HG03571 (cell line): ENCODE data around the gene SACM1L.

ENCODE experiments used
- ATAC-seq: cut with Tn5 transposase; IDR thresholded peaks from one replicate; pipeline ENCODE4 v1.9.1; 2021; ENCODE audit not compliant: unreplicated experiment

The SACM1L gene, protein sequence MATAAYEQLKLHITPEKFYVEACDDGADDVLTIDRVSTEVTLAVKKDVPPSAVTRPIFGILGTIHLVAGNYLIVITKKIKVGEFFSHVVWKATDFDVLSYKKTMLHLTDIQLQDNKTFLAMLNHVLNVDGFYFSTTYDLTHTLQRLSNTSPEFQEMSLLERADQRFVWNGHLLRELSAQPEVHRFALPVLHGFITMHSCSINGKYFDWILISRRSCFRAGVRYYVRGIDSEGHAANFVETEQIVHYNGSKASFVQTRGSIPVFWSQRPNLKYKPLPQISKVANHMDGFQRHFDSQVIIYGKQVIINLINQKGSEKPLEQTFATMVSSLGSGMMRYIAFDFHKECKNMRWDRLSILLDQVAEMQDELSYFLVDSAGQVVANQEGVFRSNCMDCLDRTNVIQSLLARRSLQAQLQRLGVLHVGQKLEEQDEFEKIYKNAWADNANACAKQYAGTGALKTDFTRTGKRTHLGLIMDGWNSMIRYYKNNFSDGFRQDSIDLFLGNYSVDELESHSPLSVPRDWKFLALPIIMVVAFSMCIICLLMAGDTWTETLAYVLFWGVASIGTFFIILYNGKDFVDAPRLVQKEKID

DNA sequence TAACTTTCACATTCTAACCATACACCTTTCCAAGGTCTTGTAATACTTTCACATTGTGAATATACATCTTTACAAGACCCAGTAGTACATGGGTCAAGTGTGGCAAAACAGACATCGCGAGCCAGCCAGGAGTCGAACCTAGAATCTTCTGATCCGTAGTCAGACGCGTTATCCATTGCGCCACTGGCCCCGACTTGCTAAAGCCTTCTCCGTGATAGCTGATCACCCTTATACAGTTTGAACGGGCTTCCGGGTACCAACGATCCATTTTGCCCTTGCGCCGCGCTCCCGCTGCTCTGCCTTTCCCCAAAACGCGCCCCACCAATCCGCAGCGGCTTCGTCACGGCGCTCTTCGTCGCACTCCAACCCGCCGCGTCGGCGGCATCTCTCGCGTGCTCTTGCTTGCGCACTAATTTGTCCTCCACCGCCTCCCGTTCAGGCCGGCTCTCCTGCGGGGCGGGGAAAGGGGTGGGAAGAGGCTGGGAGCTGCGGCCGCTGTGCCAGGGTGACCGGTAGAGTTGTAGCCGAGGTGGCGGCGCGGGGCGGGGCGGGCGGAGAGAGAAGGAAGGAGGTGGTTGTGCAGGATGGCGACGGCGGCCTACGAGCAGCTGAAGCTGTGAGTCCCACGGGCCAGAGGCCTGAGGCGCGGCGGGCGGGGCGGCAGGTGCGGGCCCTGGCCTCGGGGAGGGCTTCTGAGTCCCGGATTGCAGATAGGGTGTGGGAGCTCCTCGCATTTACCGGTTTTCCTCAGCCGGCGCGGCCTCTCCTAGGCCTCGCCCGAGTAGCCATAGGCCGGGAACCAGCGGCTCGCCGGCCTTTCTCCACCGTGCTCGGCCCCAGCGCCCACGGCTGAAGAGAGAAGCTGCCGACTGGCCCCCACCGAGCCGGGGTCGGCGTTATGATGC is at the start of gene SACM1L:
Gene SACM1L, plus strand, starts transcription at position 515 of the 905 bp plus-strand sequence. Its CDS starts 70 bp downstream, at position 585.
- peak; percentile 90 for ATAC-seq

DNA sequence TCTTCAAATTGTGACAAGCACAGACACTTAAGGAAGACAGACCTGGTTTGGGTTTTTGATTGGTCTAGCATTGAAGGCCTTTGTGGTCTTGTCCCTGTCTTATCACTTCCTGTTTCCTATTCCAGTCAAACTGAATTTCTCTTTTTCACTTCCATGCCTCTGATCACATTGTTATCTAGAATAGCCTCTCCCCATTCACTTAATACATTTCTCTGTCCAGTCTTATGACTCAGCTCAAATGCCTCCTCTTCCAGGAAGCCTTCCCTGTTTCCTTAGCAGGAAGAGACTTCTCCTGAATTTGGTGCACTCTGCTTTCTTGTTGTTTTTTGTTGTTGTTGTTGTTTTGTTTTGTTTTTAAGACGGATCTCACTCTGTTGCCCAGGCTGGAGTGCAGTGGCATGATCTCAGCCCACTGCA is 49.1 kb upstream of the SACM1L start:
- no peak for ATAC-seq

DNA sequence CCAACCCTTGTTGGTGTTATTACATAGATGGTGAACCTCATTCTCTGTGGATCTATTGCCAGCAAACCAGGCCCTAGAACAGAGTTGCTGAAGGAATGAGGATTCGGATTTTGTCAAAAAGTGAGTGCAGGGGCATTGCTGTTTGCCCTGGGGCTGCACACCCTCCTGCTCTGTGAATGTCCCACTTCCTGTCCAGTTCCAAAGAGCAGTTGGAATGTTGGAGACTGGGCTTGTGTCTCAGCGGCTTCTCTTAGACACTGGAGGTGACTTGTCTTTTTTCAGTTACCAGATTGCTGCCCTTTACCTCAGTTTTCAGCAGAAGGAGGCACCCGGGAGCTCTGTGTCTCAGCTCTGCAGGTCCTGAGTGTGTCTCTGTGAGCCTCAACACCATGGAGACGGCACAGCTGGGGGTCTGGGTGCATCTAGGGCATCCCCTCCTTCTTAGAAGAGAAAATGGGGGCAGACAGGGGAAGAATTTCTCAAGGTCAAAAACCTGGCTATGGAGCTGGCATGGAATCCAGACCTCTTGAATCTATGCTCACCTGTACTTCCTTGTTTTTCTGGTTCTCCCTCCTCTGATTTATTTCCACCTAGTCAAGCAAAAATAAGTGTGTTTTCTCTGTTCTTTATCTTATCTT is 48.4 kb upstream of the SACM1L start:
- no peak for ATAC-seq

DNA sequence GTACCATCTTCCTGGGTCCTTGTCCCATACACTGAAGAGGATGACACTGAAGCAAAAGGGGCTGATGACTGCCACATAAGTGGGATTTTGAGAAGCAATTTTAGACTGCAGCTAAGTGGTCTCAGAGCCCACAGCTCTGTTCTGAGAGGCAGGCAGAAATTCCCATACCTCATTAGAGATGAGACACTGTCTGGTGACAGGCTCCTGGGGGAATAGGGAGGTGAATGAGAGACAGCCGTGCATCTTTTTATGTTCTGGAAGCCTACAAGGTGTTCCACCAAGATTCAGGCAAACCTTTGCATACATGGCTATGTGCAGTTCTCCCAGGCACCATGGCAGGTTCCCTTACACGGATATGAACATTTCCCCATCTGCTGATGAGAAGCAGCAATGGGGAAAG is 47.4 kb upstream of the SACM1L start:
- ATAC-seq: no peak

DNA sequence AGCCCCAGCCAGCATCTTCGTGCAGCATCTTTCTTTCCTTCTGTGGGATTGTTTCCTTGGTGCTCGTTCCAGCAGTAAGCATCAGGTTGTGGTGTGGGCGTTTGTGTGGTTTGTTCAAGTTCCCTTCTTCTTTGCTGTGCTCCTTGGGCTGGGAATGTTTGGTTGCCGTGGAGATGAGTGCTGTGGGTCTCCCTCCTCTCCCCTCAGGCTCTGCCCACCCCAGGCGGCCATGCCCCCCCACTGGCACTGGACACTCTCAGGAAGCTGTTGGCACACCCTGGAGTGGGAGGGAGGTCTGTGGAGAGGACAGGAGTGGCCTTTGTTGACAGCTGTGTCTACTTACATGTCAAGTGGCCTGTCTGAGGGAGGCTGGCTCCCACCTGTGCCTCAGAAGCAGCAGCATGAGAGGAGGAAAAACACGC is 46.5 kb upstream of the SACM1L start:
- ATAC-seq: no peak

DNA sequence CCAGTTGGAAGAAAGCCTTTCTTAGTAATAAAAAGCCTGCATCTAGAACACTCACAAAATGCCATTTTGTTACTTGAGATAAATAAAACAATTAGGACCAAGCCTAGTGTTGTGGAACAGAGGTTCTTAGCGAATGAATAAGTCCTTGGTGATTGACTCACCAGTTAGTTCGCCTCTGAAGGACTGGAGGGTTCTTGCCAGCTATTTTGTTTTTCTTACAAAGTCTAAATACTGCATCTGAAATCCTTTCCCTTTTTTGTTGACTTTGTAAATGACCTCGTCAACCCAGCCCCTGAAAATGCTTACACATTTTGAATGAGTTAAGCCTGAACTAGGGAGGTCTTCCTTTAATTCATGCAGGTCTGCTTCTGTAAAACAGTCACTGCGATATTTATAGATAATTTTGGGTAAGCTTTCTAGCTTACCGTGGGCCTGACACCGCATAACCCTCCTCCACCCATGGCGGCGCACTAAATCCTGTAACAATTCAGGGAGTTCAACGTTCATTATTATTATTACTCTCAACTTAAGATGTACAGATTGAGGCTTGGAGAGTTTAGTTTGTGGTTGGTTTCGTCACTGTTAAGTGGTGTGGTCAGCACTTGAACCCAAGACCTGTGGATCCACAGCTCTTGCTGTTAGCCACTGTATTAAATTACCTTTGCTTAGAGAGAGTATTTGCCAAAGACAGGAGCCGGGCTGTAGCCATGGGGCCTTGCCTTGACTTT is 45.0 kb upstream of the SACM1L start:
- ATAC-seq: no peak

DNA sequence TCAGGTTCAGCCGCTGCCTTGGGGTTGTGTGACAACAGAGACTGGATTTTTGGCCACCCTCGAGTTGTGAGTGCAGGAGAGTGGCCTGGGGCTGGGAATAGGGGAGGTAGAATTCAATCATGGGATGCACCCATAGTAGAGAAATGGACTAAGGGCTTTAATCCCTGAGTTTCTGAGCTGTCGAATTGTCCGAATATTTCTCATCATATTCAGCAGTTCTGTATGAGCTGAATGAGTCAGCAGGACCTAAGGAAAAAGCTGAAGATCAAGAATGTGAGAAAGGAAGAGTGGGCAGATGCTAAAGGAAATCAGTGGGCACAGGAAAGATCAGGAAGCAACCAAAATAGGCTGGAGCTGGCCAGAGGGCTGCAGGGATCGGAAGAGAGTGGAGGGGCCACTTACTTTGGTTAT is 44.4 kb upstream of the SACM1L start:
- no peak for ATAC-seq

DNA sequence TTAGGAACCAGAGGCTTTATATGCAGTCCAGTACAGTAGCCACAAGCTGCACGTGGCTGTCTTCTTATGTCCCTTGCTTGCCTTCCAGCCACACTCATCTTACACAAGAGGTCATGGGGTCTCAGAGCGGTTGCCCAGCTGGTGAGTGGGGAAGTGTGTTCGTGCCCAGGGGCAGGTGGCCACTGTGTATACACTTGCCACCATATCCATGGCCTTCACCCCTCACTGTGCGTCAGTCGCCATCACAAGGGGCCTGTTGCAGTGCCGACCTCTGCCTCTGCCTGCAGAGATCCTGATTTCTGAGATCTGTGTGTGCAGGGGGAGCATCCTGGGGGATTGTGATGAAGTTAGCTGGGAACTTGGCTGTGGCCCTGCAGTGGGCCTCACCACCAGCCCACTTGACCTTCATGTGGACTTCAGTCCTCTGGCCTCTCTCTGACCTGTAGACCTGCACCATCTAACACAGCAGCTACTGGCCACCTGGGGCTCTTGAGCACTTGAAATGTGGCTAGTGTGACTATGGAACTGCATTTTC is 43.1 kb upstream of the SACM1L start:
- no peak for ATAC-seq

DNA sequence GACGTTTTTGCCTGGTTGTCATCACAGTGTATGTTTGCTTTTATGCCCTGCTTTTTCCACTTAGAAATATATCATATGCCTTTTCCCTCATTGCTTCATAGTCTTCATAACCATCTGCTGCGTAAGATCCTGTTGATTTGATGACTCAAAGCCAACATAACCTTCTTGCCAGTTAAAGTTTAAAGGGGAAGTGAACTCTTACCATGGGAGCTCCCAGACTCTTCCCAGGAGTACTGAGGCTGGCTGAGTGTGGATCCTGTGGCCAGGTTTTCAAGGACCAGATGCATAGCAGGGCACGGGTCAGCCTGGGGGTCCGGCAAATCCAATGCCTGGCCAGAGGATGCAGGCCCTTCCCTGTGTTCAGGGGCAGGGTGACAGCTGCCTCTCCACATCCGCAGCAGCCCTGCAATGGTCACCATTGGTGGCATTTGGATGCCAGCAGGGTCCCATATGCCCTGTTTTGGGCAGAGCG is 42.0 kb upstream of the SACM1L start:
- ATAC-seq: no peak

DNA sequence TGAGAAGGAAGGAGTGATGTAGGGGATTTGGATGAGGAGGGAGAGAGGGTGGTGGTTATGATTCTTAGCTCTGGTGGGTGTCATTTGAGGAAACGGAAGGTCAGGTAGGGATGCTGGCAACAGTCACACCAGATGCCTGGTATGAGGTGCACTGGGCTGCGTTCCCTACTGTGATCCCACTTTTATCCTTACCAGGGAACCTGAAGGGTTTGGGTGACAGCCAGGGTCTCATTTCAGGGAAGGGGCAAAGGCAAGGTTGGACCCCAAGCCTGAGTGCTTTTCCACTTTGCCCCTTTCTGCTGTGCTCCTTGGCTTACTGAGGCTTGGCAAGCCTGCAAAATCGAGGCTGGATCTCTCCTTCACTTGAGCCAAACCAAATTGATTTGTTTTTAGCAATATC is 36.0 kb upstream of the SACM1L start:
- no peak for ATAC-seq

DNA sequence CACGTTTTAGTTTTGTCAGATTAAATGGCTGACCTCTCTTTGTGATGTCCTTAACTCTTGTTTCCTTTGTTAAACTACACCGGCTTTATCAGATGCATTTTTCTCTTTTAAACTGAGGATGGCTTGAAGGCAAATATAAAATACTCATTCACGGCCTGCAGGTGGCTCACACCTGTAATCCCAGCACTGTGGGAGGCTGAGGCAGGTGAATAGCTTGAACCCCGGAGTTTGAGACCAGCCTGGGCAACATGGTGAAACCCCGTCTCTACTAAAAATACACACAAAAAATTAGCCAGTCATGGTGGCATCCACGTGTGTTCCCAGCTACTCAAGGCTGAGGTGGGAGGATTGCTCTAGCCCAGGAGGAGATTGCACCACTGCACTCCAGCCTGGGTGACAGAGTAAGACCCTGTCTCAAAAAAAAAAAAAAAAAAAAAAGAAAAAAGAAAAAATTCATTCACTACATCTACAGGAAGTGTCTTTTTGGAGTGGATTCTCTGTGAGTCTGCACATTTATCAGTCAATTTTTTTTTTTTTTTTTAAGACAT is 34.7 kb upstream of the SACM1L start:
- ATAC-seq: no peak

DNA sequence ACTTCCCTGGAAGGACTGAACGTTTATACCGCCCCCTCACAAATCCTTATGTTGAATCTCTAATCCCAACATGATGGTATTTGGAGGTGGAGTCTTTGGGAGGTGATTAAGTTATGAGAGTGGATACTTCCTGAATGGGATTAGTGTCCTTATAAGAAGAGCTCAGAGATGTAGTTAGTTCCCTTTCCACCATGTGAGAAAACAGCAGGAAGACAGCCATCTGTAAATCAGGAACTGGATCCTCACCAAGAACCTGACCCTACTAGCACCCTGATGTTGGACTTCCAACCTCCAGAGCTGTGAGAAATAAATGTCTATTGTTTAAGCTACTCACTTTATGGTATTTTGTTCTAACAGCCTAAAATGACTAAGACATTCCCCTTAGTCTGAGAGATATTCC is 33.3 kb upstream of the SACM1L start:
- no peak for ATAC-seq

DNA sequence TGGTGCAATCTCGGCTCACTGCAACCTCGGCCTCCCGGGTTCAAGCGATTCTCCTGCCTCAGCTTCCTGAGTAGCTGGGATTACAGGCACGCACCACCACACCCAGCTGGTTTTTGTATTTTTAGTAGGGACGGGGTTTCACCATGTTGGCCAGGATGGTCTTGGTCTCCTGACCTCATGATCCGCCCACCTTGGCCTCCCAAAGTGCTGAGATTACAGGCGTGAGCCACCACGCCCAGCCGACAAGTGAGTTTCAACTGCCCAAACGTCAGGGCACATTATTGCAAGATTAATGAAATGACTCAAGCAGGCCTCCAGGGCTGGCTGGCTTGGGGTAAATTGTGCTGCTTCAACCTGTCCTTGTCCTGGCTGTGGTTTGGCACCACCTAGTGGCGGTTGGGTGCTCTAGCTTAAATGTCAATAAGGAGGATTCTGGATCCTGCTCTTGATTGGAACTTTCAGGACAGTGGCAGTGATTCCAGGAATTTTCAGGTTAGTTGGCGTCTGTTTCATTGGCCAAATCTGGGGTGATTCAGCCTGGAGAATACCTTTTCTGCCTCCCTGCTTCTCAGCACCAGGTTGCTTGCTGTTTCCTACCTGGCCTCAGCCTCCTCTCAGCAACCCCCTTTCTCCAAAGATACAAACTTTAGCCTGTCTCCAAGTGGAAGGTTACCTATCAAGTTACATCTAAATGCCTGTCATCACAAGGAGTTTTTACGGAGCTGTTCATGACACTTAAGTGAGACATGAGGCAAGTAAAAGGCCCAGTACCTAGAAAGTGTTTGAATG is 32.4 kb upstream of the SACM1L start:
- peak; percentile 49 for ATAC-seq

DNA sequence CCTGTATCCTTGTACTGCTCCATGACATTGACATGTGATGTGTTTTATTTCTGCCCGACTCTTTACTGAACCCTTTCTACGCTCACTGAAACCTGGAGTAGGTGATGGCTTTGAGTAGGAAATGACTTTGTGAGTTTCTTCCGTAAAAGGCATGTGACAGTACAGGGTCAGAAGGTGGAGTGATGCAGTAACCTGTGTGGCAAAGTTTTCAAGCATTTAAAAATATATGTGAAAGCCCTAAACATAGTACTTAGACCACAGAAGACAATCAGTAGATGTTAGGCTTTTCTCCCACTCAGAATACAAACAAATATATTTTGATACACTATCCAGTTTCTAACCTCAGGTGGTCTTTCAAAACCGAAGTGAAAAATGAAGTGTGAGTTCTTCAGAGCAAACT is 31.3 kb upstream of the SACM1L start:
- no peak for ATAC-seq

DNA sequence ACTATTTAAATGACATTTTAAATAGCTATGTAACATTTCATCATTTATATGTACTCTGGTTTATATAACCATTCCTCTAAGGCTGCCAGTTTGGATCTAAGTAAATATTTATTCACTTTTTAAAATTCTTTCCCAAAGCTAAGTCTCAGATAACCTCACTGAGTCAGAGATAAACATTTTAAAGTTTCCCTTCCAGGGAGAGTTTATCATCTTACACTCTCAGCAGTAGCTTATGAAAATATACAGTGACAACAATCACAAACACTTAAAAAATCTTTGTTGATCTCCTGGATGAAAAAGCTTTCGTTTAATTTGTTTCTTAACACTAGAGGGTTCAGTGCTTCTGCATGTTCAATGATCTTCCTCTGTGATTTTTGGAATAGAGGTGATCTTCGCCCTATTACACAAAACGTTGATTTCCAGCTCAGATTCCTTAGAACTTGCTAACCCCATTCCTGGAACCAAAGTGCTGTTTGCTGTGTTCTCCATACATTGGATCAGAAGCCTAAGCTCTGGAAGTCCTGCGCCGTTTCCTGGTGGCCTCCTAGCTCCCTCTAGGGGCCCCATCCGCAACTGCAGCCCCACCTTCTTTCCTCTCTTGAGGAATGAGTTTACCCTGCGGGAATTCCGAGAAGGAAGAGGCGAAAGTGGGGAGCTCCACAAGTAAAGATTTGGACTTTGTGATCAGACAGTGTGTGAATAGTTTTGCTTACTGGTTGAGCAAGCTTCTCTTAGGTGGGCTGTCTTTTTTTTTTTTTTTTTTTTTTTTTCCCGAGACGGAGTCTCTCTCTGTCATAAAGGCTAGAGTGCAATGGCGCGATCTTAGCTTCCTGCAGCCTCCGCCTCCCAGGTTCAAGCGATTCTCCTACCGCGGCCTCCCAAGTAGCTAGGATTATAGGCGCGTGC is 29.3 kb upstream of the SACM1L start:
- no peak for ATAC-seq

DNA sequence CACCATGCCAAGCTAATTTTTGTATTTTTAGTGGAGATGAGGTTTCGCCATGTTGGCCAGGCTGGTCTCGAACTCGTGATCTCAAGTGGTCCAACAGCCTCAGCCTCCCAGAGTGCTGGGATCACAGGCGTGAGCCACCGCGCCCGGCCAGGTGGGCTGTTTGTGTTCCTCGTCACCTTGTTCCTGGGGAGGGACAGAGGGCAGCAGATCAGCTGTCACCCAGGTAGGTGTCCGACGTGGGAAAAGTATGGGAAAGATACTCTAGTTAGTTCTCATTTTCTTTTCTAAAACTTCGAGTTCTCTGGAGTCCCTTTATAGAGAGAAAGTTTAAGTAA is 28.7 kb upstream of the SACM1L start:
- ATAC-seq: no peak

DNA sequence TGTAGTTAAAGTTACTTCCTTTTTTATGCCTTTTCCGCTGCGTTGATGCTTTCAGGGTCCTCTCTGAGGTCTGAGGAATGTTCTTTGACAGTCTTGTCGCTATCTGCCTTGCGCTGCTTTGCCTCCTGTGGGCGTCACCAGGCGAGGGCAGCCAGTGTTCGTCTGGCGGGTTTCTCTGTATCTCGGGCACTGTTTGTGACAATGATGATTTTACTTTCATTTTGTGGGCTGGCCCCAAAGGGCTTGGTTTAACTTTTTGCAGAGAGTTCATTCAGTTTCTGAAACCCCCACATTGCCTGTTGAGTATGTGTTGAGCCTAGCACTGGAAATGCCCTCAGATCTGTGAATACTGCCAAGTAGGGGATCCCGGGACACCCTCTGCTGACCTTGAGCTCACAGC is 24.6 kb upstream of the SACM1L start:
- peak; percentile 73 for ATAC-seq

DNA sequence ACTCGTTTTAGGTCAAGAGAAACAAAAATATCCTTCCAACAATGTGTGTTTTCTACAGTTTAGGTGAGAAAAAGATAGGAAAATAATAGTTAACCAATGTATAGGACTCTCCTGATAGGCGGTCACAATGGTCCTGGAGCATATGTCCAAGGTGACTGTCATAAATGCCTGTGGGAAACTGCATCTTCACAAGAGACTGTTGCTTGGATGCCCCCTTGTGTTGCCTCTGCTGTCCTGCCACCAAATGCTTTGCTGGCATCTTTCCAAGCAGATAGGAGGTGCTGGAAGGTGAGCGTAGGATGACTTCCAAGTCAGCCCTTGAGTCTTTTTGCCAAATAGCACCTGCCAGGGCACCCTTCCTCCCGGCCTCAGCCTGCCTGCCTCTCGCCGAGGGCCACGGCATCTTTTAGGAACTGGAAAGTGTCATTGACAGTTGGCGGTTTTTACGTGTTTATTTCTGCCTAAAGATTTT is 24.1 kb upstream of the SACM1L start:
- no peak for ATAC-seq
